NCI-H2107 (cell line): ENCODE data around the gene SLC19A3.
"Not testable (repeated sequence)": the region's sequence is repeated elsewhere in the genome, so short reads cannot be mapped to it uniquely, and the experiment has no call there.

Experiments
- DNase-seq: peaks from one replicate; lab custom pipeline; 2025; lab: John Stamatoyannopoulos, UW

The SLC19A3 gene

DNA sequence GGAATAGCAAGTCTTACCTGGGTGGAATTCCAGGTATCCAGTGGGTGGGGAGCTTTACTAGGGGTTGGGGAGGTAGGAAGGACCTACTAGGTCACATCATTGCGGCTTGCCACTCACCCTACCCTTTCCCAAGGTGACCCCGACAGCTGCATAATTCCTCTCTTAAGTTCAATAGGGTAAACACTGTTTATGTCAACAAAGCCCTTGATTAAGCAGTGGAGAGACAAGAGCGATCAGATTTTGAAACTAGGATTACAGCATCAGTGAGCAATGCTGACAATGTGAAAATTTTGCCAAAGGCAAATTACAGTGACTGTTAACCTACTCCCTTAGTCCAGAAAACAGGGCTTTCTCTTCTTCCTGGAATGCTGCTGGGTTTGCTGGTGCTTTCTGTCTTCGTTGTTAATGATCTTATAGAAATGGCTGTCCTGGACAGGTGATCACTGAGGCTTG is 14.5 kb downstream of the SLC19A3 start:
- DNase-seq: no peak

DNA sequence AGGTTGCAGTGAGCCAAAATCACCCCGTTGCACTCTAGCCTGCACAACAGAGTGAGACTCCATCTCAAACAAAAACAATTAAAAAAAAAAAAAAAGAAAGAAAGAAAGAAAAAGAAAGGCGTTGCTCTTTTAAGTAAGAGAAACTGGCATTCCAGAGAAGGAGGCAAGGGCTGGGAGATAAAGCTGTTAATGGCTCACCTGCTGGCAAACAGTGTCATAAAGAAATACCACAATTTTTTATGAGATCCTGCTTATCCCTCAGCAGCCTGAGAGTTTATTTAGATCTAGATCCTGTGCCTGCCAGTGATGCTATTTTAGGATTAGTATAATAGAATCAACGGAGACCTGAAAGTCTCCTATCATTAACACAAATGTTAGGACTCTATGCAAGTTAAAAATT is 16.3 kb downstream of the SLC19A3 start:
- no peak for DNase-seq

DNA sequence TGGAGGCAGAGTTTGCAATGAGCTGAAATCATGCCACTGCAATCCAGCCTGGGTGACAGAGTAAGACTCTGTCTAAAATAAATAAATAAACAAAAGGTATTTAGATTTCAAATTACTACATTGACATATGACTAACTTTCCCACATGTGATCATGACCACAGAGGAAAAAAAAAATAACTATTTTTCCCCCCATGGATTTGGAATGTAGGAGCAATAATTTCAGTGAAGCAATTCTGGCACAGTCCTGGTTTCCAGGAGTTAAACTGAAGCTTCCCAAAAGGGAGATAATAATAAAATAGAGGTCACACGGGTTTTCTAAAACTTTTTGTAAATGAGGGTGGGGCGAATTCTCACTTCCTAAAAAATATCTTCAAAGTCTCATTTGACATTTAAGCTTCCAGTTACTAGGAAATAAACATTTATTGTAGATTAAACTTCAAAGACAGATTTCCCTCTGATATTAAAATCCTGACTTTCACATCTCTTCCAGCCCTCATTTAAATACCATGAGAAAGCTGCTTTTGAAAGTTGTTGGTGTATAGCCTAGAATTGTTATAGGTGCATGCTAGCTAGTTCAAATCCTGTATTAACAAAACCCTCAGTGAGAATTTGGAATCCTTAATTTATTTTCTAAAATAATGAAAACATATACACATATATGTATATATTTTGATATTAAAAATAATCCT is 20.7 kb downstream of the SLC19A3 start:
- DNase-seq: no peak

DNA sequence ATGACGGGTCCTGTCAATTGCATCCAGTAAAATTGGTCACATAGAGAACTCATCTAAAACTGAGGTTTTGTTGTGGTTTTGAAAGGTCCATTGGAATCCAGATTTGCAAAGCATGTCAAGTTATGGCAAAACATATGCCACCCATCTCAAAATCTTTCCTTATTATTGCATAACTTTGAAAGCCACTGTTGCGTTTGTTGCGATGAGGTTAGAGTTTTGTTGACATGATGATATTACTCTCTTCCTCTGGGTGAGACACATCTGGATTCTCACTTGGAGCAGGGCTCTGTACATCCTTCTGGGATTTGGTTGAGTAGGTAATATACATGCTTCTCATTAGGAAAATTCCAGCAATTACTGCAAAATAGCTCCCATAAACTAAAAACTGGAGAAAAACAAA is 30.6 kb downstream of the SLC19A3 start:
- DNase-seq: no peak

DNA sequence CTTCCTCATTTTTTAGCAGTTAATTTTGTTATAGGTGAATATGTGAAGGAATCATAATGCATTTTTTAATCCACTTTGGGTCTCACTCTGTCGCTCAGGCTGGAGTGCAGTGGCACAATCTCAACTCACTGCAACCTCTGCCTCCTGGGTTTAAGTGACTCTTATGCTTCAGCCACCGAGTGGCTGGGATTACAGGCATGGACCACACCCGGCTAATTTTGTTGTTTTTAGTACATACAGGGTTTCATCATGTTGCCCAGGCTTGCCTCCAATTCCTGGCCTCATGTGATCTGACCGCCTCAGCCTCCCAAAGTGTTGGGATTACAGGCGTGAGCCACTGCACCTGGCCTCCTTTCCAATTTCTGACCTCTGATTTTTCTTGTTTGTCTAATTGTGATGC is 33.6 kb downstream of the SLC19A3 start:
- DNase-seq: no peak

DNA sequence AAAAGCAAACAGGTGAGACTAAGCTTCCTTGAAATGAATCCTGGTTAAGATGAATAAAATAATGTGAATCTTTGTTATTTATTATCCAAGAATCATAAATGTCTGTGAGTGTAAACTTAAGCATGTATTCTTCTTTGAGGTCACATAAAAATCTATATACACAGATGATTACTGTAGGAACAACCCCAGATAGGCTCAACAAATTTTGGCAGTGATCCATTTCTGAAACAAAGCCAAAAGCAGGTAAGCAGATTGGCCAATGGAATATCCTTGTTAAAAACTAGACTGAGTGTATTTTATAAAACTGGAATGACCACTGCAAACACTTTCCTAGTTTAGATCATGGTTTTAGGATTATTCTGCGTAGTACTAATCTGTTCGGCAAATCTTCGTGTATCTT is 39.9 kb downstream of the SLC19A3 start:
- no peak for DNase-seq

DNA sequence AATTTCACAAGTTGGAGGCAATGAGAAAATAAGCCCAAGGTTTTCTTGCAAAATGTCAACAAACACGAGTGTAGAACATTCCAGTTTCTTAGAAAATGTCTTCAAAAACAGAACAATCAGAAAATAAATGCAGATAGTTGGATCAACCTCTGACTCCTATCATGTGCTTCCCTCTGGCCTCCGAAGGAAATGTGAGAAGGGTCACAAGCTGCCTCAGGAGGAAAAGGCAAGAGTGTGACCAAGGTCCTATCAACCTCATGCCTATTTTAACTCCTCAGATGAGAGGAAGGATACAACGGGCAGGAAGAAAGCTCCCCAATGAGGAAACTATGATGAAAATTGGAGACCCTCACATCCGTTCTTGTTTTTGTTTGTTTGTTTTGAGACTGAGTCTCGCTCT is 43.3 kb downstream of the SLC19A3 start:
- no peak for DNase-seq

DNA sequence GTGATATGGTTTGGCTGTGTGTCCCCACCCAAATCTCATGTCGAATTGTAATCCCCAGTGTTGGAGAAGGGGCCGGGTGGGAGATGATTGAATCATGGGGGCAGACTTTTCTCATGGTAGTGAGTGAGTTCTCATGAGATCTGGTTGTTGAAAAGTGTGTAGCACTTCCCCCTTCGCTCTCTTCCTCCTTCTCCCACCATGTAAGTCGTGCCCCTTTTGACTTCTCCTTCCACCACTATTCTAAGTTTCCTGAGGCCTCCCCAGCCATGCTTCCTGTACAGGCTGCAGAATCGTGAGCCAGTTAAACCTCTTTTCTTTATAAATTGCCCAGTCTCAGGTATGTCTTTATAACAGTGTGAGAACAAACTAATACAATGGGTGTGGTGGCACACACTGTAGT is 44.2 kb downstream of the SLC19A3 start:
- DNase-seq: not testable (repeated sequence)

DNA sequence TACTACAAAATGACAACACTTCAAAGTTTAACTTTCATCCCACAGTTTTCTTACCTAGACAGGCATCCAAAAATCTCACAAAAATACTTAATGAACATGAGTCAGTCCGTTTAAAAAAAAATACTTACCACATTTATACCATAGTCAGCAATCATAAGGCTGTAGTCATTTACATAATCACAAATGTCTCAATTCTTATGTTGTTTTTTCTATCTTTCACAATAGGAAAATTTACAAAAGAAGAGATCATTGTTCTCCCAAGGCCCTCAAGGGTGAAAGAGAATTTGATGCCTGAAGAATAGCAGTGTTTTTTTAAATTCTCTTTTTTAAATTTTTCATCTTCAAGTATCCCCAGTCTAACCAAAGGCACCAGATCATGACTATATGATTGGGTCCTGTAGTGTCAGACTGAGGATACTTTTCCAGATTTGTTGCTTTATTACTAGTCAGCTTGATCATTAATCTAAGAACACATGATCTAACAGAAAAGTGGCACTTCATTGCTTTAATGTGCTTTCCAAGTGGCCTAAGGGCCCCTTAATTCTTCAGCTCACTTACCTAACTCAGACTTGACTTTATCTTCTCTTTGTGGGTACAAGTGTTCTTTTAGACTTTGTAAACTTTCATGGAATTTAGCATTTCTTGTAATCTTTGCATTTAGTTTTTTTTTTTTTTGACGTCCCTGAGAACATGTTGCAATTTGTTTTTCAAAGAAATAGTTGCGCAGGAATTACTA is 46.5 kb downstream of the SLC19A3 start:
- DNase-seq: no peak

DNA sequence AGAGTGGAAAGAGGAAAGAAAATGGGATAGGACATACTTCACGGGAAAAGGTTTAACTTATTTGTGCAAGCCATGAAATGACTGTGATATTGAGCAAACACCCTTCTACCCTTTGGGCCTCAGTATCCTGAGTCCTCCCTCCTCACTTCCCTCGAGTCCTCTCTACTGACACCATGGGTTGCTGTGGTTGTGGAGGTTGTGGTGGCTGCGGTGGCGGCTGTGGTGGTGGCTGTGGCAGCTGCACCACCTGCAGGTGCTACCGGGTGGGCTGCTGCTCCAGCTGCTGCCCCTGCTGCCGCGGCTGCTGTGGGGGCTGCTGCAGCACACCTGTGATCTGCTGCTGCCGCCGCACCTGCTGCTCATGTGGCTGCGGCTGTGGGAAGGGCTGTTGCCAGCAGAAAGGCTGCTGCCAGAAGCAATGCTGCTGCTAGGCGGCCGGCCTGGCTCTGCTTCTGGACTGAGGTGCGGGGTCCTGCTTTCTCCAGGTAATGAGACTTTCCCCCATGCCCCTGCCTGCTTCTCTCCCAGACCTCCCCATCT is 51.1 kb downstream of the SLC19A3 start, which contains the start of gene SCYGR5:
Gene SCYGR5, plus strand, starts transcription at position 174 of the 540 bp plus-strand sequence. Its CDS starts 0 bp downstream, at position 174.
- DNase-seq: not testable (repeated sequence)

DNA sequence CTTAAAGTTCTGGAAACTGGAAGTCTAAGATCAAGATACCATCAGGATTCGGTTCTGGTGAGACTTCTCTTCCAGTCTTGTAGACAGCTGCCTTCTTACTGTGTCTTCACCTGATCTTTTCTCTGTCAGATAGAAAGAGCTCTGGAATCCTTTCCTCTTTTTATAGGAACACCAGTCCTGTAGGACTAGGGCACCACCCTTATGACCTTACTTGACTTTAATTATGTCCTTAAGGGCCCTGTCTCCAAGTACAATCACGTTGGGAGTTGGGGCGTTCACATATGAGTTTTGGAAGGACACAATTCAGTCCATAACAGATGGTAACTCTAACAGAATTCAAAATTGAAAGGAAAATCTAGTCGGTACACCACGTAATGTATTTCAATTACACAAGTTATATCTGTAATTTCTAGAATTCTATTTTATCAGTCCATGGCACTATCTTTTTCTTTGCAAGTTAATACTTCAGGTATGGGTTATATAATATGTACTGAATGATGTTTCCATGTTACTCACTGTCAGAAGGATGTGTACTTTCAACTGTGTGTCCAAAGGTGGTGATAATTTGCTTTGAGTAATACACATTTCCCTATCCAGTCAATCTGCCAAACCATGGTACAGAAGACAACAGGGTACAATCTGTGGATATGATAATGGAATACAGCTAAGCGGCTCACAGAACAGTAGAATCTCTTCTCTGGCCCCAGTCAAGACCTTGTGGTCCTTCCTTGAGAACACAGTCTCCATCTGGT is 52.5 kb downstream of the SLC19A3 start:
- no peak for DNase-seq

DNA sequence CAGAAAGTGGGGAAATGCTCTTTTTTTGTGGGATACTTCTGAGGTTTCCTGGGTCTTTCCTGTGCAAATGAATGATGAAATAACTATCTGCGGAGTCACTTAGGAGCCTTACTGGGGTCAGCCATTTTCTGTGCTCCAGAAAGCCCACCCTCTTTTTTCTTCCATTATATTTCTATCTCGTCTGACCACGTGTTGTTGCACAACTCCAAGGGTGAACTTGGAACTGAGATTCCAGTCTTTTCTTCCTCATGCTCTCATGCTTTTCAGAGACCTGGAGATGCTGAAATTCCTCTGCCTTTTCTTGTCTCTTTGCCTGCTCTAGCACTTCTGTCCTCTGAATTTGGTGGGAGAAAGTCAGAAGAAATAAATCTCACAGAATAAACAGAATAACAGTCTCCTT is 56.0 kb downstream of the SLC19A3 start:
- no peak for DNase-seq

DNA sequence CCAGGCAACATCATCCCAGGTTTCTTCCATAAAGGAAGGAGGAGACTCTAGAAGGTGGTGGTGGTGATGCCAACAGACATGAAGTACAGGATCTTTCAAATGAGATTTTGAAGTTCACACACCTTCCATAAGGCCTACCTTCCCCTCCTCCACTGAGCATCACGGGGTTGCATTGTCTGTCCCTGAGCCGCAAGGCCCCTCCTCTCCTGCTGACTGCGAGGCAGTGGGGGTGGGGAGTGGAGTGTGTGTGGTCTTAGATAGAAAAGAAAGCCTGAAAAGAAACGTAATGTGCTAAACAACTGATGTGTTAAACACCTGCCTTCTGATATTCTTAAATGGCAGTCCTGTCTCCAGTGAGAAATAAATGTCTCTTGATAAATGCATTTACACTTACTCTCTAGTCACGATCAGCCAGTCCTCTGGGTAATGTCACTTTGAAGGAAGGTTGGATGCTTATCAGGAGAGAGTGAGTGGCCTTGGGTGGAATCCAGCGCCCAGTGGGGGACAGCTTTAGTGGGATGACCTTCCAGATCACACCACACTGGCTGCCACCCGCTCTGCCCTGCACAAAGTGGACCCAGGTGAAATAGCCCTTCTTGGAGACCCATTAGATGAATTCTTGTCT is 56.7 kb downstream of the SLC19A3 start:
- DNase-seq: no peak

DNA sequence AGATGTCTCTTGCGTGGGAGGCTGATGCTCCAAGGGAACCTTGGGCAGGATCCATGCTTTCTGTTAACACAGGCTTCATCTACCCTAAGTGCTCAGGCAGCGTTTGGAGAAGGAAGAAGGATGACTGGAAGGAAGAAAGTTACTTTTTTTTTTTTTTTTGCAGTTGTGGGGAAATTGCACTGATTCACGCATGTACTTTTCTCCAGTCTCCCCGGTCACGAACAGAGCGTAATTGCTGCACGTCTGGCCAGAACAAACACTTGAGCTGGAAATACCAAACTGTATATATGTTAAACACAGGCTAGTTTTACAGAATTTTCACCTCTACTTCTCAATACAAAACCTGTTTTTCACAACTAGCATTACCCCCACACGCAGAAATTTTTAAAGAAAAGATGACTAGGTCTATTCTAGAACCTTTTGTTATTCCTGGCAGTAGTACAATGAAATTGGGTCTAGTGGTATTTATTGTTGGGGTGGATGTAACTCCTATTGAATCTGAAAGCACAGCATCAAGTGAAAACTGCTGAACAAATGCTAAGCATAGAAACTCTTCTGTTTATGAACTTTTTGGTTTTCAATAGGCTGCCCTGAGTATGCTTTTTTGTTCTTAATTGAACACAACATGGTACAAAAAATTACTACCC is 60.5 kb downstream of the SLC19A3 start:
- no peak for DNase-seq

DNA sequence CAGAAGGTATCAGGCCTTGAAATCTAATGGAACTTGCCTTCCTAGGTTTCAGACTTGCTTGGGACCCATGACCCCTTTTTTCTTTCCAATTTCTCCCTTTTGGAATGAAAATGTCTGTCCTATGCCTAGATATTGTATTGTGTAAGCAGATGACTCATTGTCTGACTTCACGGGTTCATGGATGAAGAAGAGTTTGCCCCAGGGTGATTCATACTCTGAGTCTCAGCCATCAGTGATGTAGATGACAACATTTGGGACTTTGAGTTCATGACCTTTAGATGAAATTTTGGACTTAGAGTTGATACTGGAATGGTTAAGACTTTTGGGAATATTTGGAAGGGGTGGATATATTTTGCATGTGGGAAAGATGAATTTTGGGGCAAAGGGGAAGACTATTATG is 62.4 kb downstream of the SLC19A3 start:
- DNase-seq: no peak

DNA sequence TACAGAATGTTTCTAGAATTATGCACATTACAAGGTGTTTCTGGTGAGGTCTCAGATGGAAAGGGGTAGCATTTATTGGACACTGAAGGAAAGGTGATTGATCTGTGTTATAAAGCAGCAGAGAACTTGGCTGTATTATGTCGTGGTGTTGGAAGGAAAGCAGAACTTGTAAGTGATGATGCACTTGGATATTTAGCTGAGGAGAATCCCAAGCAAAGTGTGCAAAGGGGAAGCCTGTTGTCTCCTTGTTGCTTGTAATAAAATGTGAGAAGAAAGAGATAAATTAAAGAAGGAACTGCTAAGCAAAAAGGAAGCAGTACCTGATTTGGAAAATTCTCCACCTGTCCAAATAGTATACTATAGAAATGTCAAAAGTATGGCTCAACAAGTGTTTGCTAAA is 63.4 kb downstream of the SLC19A3 start:
- no peak for DNase-seq

DNA sequence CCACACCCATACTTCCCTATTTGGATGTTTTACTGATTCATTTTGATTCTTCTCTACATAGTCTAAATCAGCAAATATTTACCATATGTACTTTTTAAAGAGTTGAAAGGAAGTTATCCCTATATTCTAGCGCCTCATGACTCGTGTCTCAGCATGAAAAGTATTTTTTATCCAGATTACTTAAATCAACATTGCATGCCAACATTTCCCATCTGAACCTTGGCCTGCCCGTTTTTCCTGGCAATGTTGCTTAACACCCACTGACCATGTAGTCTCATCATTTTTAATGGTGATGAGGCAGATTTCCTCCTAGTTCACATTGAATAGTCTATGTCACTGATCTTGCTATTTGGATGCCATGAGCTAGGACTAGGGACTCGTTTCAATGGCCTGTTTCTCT is 64.4 kb downstream of the SLC19A3 start:
- no peak for DNase-seq

DNA sequence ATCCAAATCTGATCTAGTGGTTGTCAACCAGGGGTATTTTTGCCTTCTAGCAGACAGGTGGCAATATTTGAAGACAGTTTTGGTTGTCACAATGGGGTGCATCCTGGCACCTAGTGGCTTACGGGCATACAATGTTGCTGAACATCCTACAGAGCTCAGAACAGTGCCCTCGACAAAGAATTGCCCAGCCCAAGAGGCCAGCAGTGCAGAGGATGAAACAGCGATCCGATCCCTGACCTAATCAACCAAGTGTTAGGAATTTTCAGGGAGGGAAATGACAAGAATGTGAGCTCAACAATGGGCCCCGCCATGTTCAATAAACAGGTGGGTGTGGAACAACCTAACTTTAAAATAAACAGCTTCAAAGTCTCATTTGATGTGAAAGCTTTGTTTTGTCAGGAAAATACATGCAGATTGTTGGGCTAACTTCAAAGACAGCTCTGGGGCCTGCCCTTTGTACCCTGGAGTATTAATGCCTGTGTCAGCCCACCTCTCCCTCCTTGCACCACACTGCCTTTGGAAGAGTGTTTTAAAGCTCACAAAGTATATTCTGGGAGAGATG is 73.8 kb downstream of the SLC19A3 start:
- no peak for DNase-seq

DNA sequence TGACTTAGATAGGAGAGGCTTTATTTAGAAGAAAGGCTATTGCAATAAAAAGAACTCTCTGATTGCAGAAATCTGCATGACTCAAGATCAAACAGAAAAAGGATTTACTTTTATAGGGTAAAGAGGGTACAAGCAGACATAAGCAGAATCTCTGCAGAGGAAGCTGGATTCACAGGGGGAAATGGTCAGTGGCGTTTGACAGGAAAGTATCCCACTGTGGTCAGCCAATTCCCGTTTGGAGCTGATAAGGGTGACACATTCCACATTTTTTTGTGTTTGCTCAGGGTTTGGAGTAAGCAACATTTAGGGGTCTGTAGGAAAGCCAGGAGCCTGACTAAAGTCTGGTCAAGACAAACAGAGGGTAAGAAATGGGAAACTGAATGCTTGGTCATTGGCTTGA is 75.2 kb downstream of the SLC19A3 start:
- DNase-seq: no peak

DNA sequence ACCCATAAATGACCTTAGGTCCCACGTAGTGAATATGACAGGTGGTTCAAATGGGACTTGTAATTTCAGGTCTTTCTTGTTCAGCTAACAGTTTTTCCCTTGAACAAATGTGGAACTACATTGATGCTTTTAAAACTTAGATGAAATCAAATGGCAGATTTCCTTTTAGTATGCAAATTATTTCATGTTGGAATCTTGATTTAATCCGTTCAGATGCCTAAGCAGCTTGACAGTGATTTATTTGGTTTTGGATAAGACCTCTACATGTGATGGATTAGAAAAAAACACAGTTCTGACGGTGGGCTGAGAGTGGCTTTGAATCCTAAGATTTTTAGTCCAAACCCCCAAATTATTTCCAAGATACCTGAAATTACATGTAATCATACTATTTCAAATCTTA is 83.6 kb downstream of the SLC19A3 start:
- no peak for DNase-seq
